Thyroid gland (tissue), 4 donors: ENCODE results near the gene B3GALT4.

Experiments
- POLR2A ChIP-seq, 2 donors: fragments of 450-650 bp; IDR thresholded peaks; one replicate each; pipeline ENCODE4 v1.6.1; 2017; ENCODE audit warnings: antibody characterized with exemption in 2 of 2, mild to moderate bottlenecking in 2 of 2, moderate library complexity in 1 of 2
- TF ChIP-seq, protein P1 (sequence below), 6 experiments: fragments of 200-600 bp in 3 of 6; fragments of 450-650 bp in 3 of 6; sonication (generic) in 3 of 6; IDR thresholded peaks; one replicate each; pipeline ENCODE4 v1.5.1; 2016 to 2019; ENCODE audit warnings: antibody characterized with exemption in 6 of 6, mild to moderate bottlenecking in 2 of 6, inconsistent platforms in 1 of 6, moderate library complexity in 1 of 6

DNA sequence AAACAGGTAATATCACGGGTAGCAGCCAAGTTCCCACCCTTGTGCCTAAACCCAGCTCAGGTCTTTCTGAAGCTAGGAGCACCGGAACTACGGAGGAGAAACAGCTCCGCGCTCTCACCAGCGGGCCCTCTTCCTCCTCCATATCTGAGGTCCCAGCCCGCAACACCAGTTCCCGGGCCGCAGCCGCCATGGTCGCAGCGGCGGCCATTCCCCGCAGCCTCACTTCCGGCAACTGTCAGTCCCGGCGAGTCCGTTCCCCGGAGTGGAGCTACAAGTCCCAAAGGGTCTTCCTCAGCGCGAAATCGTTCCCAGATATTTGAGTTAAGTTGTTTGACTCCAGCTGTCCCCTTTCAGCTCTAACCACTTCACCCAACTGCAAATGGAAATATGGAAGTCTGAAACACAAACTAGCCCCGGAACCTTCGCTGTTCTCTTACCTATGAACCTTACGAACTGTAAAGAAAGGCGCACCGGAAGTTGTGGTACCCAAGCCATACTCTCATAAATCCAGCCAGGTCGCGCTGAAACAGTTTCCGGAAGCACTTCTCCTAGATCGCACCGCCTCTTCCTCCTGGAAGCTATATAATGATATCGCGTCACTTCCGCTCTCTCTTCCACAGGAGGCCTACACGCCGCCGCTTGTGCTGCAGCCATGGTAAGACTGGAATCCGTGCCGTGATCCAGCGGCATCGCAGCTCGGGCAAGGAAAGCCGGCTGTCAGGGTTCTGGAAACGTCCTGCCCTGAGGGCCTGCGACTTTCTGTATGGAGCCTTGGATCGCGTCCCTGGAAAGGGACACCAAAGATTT lies 5.3 kb upstream of the B3GALT4 start, which contains the start of the genes RPS18 and VPS52:
- TF ChIP-seq, protein P1, sequence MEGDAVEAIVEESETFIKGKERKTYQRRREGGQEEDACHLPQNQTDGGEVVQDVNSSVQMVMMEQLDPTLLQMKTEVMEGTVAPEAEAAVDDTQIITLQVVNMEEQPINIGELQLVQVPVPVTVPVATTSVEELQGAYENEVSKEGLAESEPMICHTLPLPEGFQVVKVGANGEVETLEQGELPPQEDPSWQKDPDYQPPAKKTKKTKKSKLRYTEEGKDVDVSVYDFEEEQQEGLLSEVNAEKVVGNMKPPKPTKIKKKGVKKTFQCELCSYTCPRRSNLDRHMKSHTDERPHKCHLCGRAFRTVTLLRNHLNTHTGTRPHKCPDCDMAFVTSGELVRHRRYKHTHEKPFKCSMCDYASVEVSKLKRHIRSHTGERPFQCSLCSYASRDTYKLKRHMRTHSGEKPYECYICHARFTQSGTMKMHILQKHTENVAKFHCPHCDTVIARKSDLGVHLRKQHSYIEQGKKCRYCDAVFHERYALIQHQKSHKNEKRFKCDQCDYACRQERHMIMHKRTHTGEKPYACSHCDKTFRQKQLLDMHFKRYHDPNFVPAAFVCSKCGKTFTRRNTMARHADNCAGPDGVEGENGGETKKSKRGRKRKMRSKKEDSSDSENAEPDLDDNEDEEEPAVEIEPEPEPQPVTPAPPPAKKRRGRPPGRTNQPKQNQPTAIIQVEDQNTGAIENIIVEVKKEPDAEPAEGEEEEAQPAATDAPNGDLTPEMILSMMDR (IDR thresholded peaks at IDR 0.05), result peak in 1 of 6 experiments; percentile 2
- peak; percentile 89 to 97 for TF ChIP-seq POLR2A (IDR thresholded peaks at IDR 0.05)
